ENCODE data around the gene CDS2.

GRCh38 chr20:5172167-5172601, 45.4 kb downstream of the CDS2 start:
- no peak for TF ChIP-seq CTCF (conservative IDR thresholded peaks at IDR 0.05)
- TF ChIP-seq ZFX (IDR thresholded peaks at IDR 0.05) = no peak
